ENCODE measurements around the gene ZFAND3. TPM values are rescaled to one million over a fixed set of nuclear protein-coding genes. Genes with fewer than 3 reads are reported as not detected.

Gene ZFAND3
- total RNA-seq, 4 donors from 2014 or later: 46.3 to 73.6 (median 49.3) TPM

- Histone ChIP-seq H3K9me3 (no peaks in the 10 kb centered on the region), H3K36me3 (peaks cover 0 to 22% of the 10 kb centered on the region in 2 donors), H3K4me3 (no peak overlapping the region), H3K4me1 (no peaks in the 10 kb centered on the region), H3K27ac (no peak overlapping the region), H3K27me3 (no peaks in the 10 kb centered on the region)
- no peak for ATAC-seq
- TF ChIP-seq EP300 (IDR thresholded peaks at IDR 0.05): no peak
- no peak for TF ChIP-seq CTCF (IDR thresholded peaks at IDR 0.05)
- TF ChIP-seq POLR2A (IDR thresholded peaks at IDR 0.05): no peak
- no peak for TF ChIP-seq POLR2AphosphoS5 (IDR thresholded peaks at IDR 0.05)
- 75 to 100% methylated on average over 1 to 2 of the region's 20 CpGs for WGBS, 2 donors (ENCODE audit: low coverage in 1 of 2)
Observed at GRCh38 chr6:38169221-38169976, 349.9 kb downstream of the ZFAND3 start.

GRCh38 chr6:38169977-38170526 lies 350.5 kb downstream of the ZFAND3 start:
- ATAC-seq: no peak
- WGBS, 2 donors (ENCODE audit: low coverage in 1 of 2): 84% methylated on average over 16 of the region's 19 CpGs; no CpG with 5 or more reads in 1 of the 2 donors

DNA sequence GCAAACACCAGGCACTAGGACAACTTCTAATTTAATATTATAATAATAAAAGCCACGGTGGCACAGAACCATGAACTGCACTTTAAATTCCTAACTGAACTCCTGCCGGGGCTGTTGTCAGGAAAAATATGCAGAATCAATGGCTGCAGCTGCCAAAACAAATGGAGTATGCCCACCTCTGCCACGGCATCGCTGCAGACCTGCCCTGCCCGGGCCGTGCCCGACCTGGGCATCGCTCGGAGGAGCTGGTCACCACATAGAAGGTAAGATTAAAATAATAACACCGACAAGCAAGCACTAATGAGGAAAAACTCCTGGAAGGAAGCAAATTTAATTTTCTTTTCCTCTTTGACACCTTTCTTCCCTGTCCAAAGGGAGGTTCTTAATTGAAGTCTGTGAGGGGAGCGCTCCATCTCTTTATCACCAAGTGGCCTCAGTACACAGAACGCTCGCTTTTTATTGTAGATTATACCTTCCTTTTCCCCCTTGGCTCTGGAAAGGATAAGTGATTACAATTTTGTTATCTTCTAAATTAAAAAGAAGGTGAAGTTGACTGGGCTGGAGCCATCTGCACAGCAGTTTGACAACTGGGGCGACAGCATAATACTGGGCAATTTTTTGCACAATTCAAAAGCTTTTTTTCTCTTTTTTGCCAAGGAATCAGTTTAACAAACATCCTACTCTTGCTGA lies 351.3 kb downstream of the ZFAND3 start:
- no peaks in the 10 kb centered on the region for H3K4me1 ChIP-seq
- WGBS, 2 donors (ENCODE audit: low coverage in 1 of 2): 76 to 94% methylated on average over 6 to 14 of the region's 14 CpGs
- TF ChIP-seq POLR2AphosphoS5 (IDR thresholded peaks at IDR 0.05): no peak
- TF ChIP-seq EP300 (IDR thresholded peaks at IDR 0.05): no peak
- TF ChIP-seq CTCF (IDR thresholded peaks at IDR 0.05): no peak
- no peak for TF ChIP-seq POLR2A (IDR thresholded peaks at IDR 0.05)
- no peak overlapping the region for H3K27ac ChIP-seq
- no peaks in the 10 kb centered on the region for H3K27me3 ChIP-seq
- H3K4me3 ChIP-seq: no peak overlapping the region
- no peak for ATAC-seq
- H3K36me3 ChIP-seq: peaks cover 0 to 34% of the 10 kb centered on the region in 2 donors
- H3K9me3 ChIP-seq: no peaks in the 10 kb centered on the region

More at GRCh38 chr6:38169977-38170526, 350.5 kb downstream of the ZFAND3 start:
- TF ChIP-seq POLR2AphosphoS5 (IDR thresholded peaks at IDR 0.05): no peak
- no peak for TF ChIP-seq POLR2A (IDR thresholded peaks at IDR 0.05)
- TF ChIP-seq EP300 (IDR thresholded peaks at IDR 0.05): no peak
- TF ChIP-seq CTCF (IDR thresholded peaks at IDR 0.05): no peak
- H3K4me3 ChIP-seq: no peak overlapping the region
- H3K27me3 ChIP-seq: no peaks in the 10 kb centered on the region
- no peak overlapping the region for H3K27ac ChIP-seq
- no peaks in the 10 kb centered on the region for H3K4me1 ChIP-seq
- no peaks in the 10 kb centered on the region for H3K9me3 ChIP-seq
- H3K36me3 ChIP-seq: peaks cover 0 to 29% of the 10 kb centered on the region in 2 donors

DNA sequence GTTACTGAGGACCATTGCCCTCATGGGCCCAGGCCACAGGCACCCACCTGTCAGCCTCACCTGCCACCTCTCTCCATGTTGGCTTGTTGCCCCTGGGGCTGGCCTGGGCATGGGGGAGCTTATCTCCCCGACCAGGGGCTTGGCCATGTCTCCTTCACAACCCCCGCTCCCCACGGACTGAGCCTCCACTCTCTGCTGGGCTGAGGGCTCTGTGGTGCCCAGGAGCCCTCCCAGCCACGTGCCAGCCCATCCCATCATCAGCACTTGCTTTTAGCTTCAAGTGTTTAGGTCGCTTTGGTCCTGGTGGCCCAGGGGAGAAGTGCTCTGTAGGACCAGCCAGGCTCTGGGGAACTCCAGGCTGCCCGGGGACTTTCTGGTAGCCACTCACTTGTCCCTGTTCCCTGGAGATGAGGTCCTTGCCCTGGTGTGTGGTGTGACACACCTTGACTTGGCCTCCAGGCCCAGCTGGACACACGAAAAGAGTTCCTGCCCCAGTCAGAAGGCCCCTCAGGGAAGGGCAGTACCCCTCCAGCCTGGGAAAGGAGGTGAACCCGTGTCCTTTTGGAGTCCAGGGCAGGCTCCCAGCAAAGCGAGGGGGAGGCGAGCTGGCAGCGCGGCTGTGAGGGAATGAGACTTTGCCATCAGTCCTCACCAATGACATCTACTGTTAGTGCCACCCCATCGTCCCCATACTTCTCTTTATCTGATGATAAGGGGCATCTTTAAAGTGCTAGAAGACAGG lies 352.6 kb downstream of the ZFAND3 start:
- Histone ChIP-seq H3K36me3 (peaks cover 0 to 35% of the 10 kb centered on the region in 2 donors), H3K9me3 (no peaks in the 10 kb centered on the region), H3K4me1 (no peaks in the 10 kb centered on the region), H3K27ac (no peak overlapping the region), H3K27me3 (no peaks in the 10 kb centered on the region), H3K4me3 (no peak overlapping the region)
- 88 to 90% methylated on average over 3 to 4 of the region's 13 CpGs for WGBS, 2 donors (ENCODE audit: low coverage in 1 of 2)
- no peak for ATAC-seq
- TF ChIP-seq POLR2AphosphoS5 (IDR thresholded peaks at IDR 0.05) (no peak), EP300 (IDR thresholded peaks at IDR 0.05) (no peak), CTCF (IDR thresholded peaks at IDR 0.05) (no peak), POLR2A (IDR thresholded peaks at IDR 0.05) (no peak)
